Astrocyte of the hippocampus (primary cell): ENCODE data around the gene TMC8.
"Not testable (repeated sequence)": the region's sequence is repeated elsewhere in the genome, so short reads cannot be mapped to it uniquely, and the experiment has no call there.

Experiments
- DNase-seq: peaks from one replicate; pipeline ENCODE4 v3.0.0; 2011; ENCODE audit warnings: low read depth, low spot score

The TMC8 gene

GRCh38 chr17:78135858-78136500 lies 5.4 kb downstream of the TMC8 start:
- no peak for DNase-seq

GRCh38 chr17:78137392-78138203 lies 7.0 kb downstream of the TMC8 start:
- DNase-seq, result no peak

- DNase-seq, result no peak
These were observed 7.9 kb downstream of the TMC8 start for GRCh38 chr17:78138204-78139060.

- not testable (repeated sequence) for DNase-seq
These were observed 9.2 kb downstream of the TMC8 start for GRCh38 chr17:78139861-78140168.

- peak; percentile 71 for DNase-seq
These were observed 9.8 kb downstream of the TMC8 start for GRCh38 chr17:78140169-78141051.

- DNase-seq, result no peak
These were observed 11.0 kb downstream of the TMC8 start for GRCh38 chr17:78141437-78142118.

GRCh38 chr17:78142119-78142861 lies 11.7 kb downstream of the TMC8 start:
- DNase-seq, result peak; percentile 75

- no peak for DNase-seq
These were observed 12.9 kb downstream of the TMC8 start for GRCh38 chr17:78143214-78144146.

- DNase-seq, result peak; percentile 76
These were observed 13.7 kb downstream of the TMC8 start for GRCh38 chr17:78144147-78144719.

GRCh38 chr17:78144736-78145641 lies 14.4 kb downstream of the TMC8 start:
- no peak for DNase-seq

GRCh38 chr17:78146471-78146869 lies 15.9 kb downstream of the TMC8 start:
- no peak for DNase-seq

- DNase-seq, result no peak
These were observed 16.3 kb downstream of the TMC8 start for GRCh38 chr17:78146881-78147280.

GRCh38 chr17:78147315-78147998 lies 16.9 kb downstream of the TMC8 start:
- DNase-seq, result no peak

- no peak for DNase-seq
These were observed 17.9 kb downstream of the TMC8 start for GRCh38 chr17:78148286-78149016.

GRCh38 chr17:78151514-78152008 lies 21.0 kb downstream of the TMC8 start:
- no peak for DNase-seq
